ENCODE measurements around the gene ARHGAP26. TPM values are rescaled to one million over a fixed set of nuclear protein-coding genes. Genes with fewer than 3 reads are reported as not detected.

ARHGAP26 gene
- total RNA-seq, 4 donors from 2014 or later: 35.0 to 72.2 (median 44.0) TPM

DNA sequence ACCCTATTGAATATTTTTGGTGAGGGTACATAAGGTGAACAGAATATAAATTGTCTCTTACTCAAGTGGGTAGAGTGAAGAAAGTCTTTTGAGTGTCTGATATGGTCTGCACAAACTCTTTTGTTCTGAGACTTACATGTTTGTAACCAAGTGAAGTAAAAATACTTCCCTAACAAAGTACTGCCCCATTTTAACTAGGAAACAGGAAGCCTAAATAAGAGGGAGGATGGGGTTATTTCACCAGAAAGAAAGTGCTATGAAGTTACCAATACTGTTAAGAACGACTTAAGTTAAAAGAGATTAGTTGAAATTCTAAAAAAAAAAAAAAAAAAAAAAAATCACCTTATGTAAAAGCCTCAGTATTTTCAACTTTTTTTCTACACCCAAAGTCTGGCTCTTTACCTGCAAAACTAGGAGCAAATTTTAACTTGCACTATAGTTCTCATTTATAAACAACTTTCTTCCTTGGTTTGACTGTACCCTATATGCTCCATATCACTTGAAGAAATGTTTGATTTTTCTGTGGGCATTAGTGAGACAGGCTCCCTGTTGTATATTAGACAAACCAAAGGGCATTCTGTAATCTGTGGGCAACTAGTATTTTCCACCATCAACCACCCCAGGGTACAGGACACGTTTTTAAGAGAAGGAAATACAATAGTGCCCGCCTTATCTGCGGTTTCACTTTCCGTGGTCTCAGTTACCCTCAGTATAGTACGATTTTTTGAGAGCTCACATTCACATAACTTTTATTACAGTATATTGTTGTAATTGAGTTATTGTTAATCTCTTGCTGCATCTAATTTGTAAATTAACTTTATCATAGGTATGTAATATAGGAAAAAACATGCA, 505.6 kb downstream of the ARHGAP26 start:
- TF ChIP-seq, protein P1, sequence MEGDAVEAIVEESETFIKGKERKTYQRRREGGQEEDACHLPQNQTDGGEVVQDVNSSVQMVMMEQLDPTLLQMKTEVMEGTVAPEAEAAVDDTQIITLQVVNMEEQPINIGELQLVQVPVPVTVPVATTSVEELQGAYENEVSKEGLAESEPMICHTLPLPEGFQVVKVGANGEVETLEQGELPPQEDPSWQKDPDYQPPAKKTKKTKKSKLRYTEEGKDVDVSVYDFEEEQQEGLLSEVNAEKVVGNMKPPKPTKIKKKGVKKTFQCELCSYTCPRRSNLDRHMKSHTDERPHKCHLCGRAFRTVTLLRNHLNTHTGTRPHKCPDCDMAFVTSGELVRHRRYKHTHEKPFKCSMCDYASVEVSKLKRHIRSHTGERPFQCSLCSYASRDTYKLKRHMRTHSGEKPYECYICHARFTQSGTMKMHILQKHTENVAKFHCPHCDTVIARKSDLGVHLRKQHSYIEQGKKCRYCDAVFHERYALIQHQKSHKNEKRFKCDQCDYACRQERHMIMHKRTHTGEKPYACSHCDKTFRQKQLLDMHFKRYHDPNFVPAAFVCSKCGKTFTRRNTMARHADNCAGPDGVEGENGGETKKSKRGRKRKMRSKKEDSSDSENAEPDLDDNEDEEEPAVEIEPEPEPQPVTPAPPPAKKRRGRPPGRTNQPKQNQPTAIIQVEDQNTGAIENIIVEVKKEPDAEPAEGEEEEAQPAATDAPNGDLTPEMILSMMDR (IDR thresholded peaks at IDR 0.05; ENCODE audit: low read depth): no peak

- TF ChIP-seq, protein P1 (IDR thresholded peaks at IDR 0.05; ENCODE audit: low read depth): no peak
Observed at GRCh38 chr5:143277536-143277935, 507.4 kb downstream of the ARHGAP26 start.

Other genes with a start within 250 kb of the ARHGAP26 start
- gene FGF1, start 84.3 kb upstream of the ARHGAP26 start, total RNA-seq: 1 to 10 TPM in 3 of 4 donors, under 1 TPM in 1; 0.75 to 5.9 (median 4.8) TPM